HepG2 (cell line): ENCODE results near the gene CHRNA7.

Source experiments
- ARID2 ChIP-seq: sonication (generic); formaldehyde crosslinking; IDR thresholded peaks from 2 replicates; pipeline ENCODE4 v1.8.1; 2022; ENCODE audit warnings: mild to moderate bottlenecking, missing genetic modification reagents, borderline replicate concordance
- CTCF ChIP-seq: sonication (generic); formaldehyde crosslinking; IDR thresholded peaks from 2 replicates; pipeline ENCODE4 v1.5.0; 2020; ENCODE audit warnings: mild to moderate bottlenecking, missing genetic modification reagents, moderate library complexity
- FOXP1 ChIP-seq, 2 experiments: fragments of 450-650 bp in 1 of 2; IDR thresholded peaks; 2 replicates each; pipeline ENCODE4 v1.6.1; 2017 to 2018; ENCODE audit warnings: antibody characterized with exemption in 1 of 2
- KDM5A ChIP-seq: fragments of 200-600 bp; sonication (generic); IDR thresholded peaks from 2 replicates; pipeline ENCODE4 v1.7.0; 2018; ENCODE audit warnings: antibody characterized with exemption, mild to moderate bottlenecking, low read length, borderline replicate concordance
- POLR2AphosphoS2 ChIP-seq: IDR thresholded peaks from 2 replicates; pipeline ENCODE4 v1.6.1; 2011; ENCODE audit warnings: low read depth, low read length, improper control_type of control experiment
- SIN3A ChIP-seq: IDR thresholded peaks from 2 replicates; pipeline ENCODE4 v1.6.1; 2011; ENCODE audit warnings: low read depth, mild to moderate bottlenecking, control low read depth, low read length, borderline replicate concordance
- SUZ12 ChIP-seq: fragments of 150-350 bp; IDR thresholded peaks from 2 replicates; pipeline ENCODE4 v1.6.1; 2014; ENCODE audit warnings: low read depth, low read length
- ZNF232 ChIP-seq: sonication (generic); formaldehyde crosslinking; IDR thresholded peaks from 2 replicates; pipeline ENCODE4 v1.4.0; 2020; ENCODE audit warnings: missing genetic modification reagents, borderline replicate concordance
- ZNF839 ChIP-seq: sonication (generic); formaldehyde crosslinking; IDR thresholded peaks from 2 replicates; pipeline ENCODE4 v1.4.0; 2020; ENCODE audit warnings: missing genetic modification reagents, mild to moderate bottlenecking, borderline replicate concordance
- ZSCAN30 ChIP-seq: sonication (generic); formaldehyde crosslinking; IDR thresholded peaks from 2 replicates; pipeline ENCODE4 v1.5.0; 2020; ENCODE audit warnings: mild to moderate bottlenecking, missing genetic modification reagents
- TF ChIP-seq, protein P1 (sequence below): fragments of 450-650 bp; IDR thresholded peaks from 2 replicates; pipeline ENCODE4 v1.6.1; 2017; ENCODE audit warnings: mild to moderate bottlenecking

DNA sequence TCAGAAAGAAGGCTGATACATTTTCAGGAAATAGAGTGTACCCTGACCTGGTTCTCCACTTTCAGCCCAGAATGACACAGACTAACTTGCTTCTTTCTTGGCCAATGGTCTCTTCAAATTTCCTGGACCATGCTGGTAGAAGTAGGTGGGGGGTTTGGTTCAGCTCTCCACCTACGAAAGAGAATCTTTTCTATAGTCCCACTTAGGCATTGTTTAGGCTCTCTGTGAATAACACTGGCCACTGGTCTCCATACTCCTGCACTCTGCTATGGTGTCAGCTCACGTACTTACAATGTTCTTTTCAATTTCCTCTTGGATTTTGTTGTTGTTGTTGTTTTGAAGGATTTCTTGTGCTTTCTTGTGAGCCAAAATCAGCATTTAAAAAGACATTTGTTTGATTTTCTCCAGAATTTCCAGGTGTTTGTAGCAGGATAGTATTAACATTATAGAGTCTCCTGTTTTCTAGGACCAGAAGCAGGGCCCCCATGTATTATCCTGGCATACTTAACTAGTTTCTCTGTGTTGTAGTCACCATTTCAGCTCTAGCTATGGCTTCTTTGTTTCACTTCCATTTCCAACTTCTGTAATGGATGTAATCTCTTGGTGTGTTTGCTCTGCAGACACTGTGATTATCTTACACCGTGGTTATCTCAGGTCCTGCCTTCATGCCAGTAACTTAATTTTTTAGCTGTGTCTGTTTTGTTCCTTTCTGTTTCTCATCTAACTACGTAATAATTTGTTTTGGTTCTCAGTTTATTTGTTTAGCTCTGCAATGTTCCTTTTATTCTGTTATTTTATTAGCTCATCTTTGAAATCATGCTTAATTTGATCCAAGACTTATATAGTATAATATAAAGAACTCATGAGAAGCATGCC lies 61.4 kb downstream of the CHRNA7 start:
- TF ChIP-seq POLR2AphosphoS2 = no peak
- TF ChIP-seq ARID2 = no peak
- no peak for TF ChIP-seq ZNF232 (CRISPR knock-in tag)
- no peak for TF ChIP-seq CTCF (CRISPR knock-in tag)
- no peak for TF ChIP-seq SUZ12
- no peak for TF ChIP-seq ZNF839 (CRISPR knock-in tag)
- TF ChIP-seq SIN3A = no peak
- TF ChIP-seq FOXP1 (IDR thresholded peaks at IDR 0.05) = no peak
- TF ChIP-seq FOXP1 (CRISPR knock-in tag; IDR thresholded peaks at IDR 0.05) = no peak
- TF ChIP-seq, protein P1, sequence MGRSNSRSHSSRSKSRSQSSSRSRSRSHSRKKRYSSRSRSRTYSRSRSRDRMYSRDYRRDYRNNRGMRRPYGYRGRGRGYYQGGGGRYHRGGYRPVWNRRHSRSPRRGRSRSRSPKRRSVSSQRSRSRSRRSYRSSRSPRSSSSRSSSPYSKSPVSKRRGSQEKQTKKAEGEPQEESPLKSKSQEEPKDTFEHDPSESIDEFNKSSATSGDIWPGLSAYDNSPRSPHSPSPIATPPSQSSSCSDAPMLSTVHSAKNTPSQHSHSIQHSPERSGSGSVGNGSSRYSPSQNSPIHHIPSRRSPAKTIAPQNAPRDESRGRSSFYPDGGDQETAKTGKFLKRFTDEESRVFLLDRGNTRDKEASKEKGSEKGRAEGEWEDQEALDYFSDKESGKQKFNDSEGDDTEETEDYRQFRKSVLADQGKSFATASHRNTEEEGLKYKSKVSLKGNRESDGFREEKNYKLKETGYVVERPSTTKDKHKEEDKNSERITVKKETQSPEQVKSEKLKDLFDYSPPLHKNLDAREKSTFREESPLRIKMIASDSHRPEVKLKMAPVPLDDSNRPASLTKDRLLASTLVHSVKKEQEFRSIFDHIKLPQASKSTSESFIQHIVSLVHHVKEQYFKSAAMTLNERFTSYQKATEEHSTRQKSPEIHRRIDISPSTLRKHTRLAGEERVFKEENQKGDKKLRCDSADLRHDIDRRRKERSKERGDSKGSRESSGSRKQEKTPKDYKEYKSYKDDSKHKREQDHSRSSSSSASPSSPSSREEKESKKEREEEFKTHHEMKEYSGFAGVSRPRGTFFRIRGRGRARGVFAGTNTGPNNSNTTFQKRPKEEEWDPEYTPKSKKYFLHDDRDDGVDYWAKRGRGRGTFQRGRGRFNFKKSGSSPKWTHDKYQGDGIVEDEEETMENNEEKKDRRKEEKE = no peak
- no peak for TF ChIP-seq KDM5A
- TF ChIP-seq ZSCAN30 (CRISPR knock-in tag) = no peak
